ENCODE data around the gene RGPD3. TPM values are rescaled to one million over a fixed set of nuclear protein-coding genes. Genes with fewer than 3 reads are reported as not detected.

RGPD3 gene
- total RNA-seq, 1 donor from 2014 or later: 0.16 TPM

GRCh38 chr2:106353676-106354075 is 114.5 kb downstream of the RGPD3 start:
- Mint-ChIP-seq H3K27ac (no peak overlapping the region), H3K9me3 (no peaks in the 10 kb centered on the region), H3K4me1 (ENCODE audit: low read depth) (no peaks in the 10 kb centered on the region), H3K27me3 (ENCODE audit: insufficient read depth) (peaks cover 10% of the 10 kb centered on the region), H3K36me3 (ENCODE audit: low read depth) (no peaks in the 10 kb centered on the region), H3K4me3 (no peak overlapping the region)
- DNase-seq (ENCODE audit: low spot score): no peak
- intact Hi-C loops (cut with micrococcal nuclease): no loop called here

- Mint-ChIP-seq H3K9me3 (no peaks in the 10 kb centered on the region), H3K4me1 (ENCODE audit: low read depth) (no peaks in the 10 kb centered on the region)
Observed at GRCh38 chr2:106350980-106351379, 117.2 kb downstream of the RGPD3 start.

GRCh38 chr2:106344302-106344701 is 123.9 kb downstream of the RGPD3 start:
- no peaks in the 10 kb centered on the region for H3K36me3 Mint-ChIP-seq (ENCODE audit: low read depth)
- intact Hi-C loops (cut with micrococcal nuclease): no loop called here
- H3K4me3 Mint-ChIP-seq: no peak overlapping the region
- no peak for DNase-seq (ENCODE audit: low spot score)
- no peaks in the 10 kb centered on the region for H3K4me1 Mint-ChIP-seq (ENCODE audit: low read depth)
- H3K9me3 Mint-ChIP-seq: no peaks in the 10 kb centered on the region
- H3K27ac Mint-ChIP-seq: no peak overlapping the region
- H3K27me3 Mint-ChIP-seq (ENCODE audit: insufficient read depth): peaks cover 13% of the 10 kb centered on the region

More at GRCh38 chr2:106350980-106351379, 117.2 kb downstream of the RGPD3 start:
- intact Hi-C loops (cut with micrococcal nuclease): no loop called here
- no peaks in the 10 kb centered on the region for H3K36me3 Mint-ChIP-seq (ENCODE audit: low read depth)
- H3K27me3 Mint-ChIP-seq (ENCODE audit: insufficient read depth): peaks cover 12% of the 10 kb centered on the region
- no peak overlapping the region for H3K4me3 Mint-ChIP-seq
- no peak overlapping the region for H3K27ac Mint-ChIP-seq
- DNase-seq (ENCODE audit: low spot score): no peak

GRCh38 chr2:106343274-106343673 is 124.9 kb downstream of the RGPD3 start:
- no peak overlapping the region for H3K4me3 Mint-ChIP-seq

GRCh38 chr2:106342831-106343251 is 125.4 kb downstream of the RGPD3 start:
- Mint-ChIP-seq H3K4me1 (ENCODE audit: low read depth) (no peaks in the 10 kb centered on the region), H3K36me3 (ENCODE audit: low read depth) (no peaks in the 10 kb centered on the region), H3K9me3 (no peaks in the 10 kb centered on the region), H3K4me3 (no peak overlapping the region), H3K27ac (no peak overlapping the region), H3K27me3 (ENCODE audit: insufficient read depth) (peaks cover 7% of the 10 kb centered on the region)
- no peak for DNase-seq (ENCODE audit: low spot score)
- intact Hi-C loops (cut with micrococcal nuclease): no loop called here

More at GRCh38 chr2:106343274-106343673, 124.9 kb downstream of the RGPD3 start:
- Mint-ChIP-seq H3K36me3 (ENCODE audit: low read depth) (no peaks in the 10 kb centered on the region), H3K27ac (no peak overlapping the region), H3K4me1 (ENCODE audit: low read depth) (no peaks in the 10 kb centered on the region), H3K9me3 (no peaks in the 10 kb centered on the region), H3K27me3 (ENCODE audit: insufficient read depth) (peaks cover 7% of the 10 kb centered on the region)
- DNase-seq (ENCODE audit: low spot score): no peak
- intact Hi-C loops (cut with micrococcal nuclease): no loop called here

- intact Hi-C loops (cut with micrococcal nuclease): no loop called here
- H3K36me3 Mint-ChIP-seq (ENCODE audit: low read depth): no peaks in the 10 kb centered on the region
- DNase-seq (ENCODE audit: low spot score): no peak
- H3K9me3 Mint-ChIP-seq: no peaks in the 10 kb centered on the region
- H3K4me1 Mint-ChIP-seq (ENCODE audit: low read depth): no peaks in the 10 kb centered on the region
- H3K27me3 Mint-ChIP-seq (ENCODE audit: insufficient read depth): peaks cover 6% of the 10 kb centered on the region
- H3K4me3 Mint-ChIP-seq: no peak overlapping the region
- no peak overlapping the region for H3K27ac Mint-ChIP-seq
Observed at GRCh38 chr2:106341666-106342065, 126.5 kb downstream of the RGPD3 start.

Other genes with a start within 250 kb of the RGPD3 start
- gene CD8B2, start 19.0 kb upstream of the RGPD3 start, total RNA-seq: 0.37 and 0.54 TPM in 2 replicates